Measurements from ENCODE around the gene C1orf159.

- TF ChIP-seq, protein P1, sequence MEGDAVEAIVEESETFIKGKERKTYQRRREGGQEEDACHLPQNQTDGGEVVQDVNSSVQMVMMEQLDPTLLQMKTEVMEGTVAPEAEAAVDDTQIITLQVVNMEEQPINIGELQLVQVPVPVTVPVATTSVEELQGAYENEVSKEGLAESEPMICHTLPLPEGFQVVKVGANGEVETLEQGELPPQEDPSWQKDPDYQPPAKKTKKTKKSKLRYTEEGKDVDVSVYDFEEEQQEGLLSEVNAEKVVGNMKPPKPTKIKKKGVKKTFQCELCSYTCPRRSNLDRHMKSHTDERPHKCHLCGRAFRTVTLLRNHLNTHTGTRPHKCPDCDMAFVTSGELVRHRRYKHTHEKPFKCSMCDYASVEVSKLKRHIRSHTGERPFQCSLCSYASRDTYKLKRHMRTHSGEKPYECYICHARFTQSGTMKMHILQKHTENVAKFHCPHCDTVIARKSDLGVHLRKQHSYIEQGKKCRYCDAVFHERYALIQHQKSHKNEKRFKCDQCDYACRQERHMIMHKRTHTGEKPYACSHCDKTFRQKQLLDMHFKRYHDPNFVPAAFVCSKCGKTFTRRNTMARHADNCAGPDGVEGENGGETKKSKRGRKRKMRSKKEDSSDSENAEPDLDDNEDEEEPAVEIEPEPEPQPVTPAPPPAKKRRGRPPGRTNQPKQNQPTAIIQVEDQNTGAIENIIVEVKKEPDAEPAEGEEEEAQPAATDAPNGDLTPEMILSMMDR (IDR thresholded peaks at IDR 0.05): no peak
- no peak for TF ChIP-seq POLR2A (IDR thresholded peaks at IDR 0.05)
- TF ChIP-seq POLR2AphosphoS5 (IDR thresholded peaks at IDR 0.05): no peak
- no peak for TF ChIP-seq EP300 (IDR thresholded peaks at IDR 0.05)
Measured at GRCh38 chr1:1034439-1034781, 81.5 kb downstream of the C1orf159 start.

Measured in sigmoid colon (tissue), 4 donors.